K562 (cell line): ENCODE data around the gene SH3TC1.

Source experiments
- CAMTA2 ChIP-seq: fragments of 250-450 bp; sonication (Bioruptor Pico); conservative IDR thresholded peaks from 2 replicates; pipeline ENCODE4 v1.5.1; 2022
- CBX8 ChIP-seq: fragments of 200-600 bp; sonication (generic); IDR thresholded peaks from 2 replicates; pipeline ENCODE4 v1.6.1; 2012; ENCODE audit warnings: borderline replicate concordance, mixed run types, low read depth, mild to moderate bottlenecking, moderate library complexity, mixed read lengths, low read length, control low read depth, inconsistent platforms; ENCODE audit not compliant: poor library complexity, severe bottlenecking; ENCODE audit errors: extremely low read depth
- FOXJ3 ChIP-seq: sonication (generic); formaldehyde crosslinking; IDR thresholded peaks from 2 replicates; pipeline ENCODE4 v1.4.0; 2020; ENCODE audit warnings: mild to moderate bottlenecking, missing genetic modification reagents
- HEY1 ChIP-seq: fragments of 250-450 bp; sonication (Bioruptor Pico); IDR thresholded peaks from 2 replicates; pipeline ENCODE4 v1.5.0; 2020; ENCODE audit warnings: mild to moderate bottlenecking, moderate library complexity, borderline replicate concordance
- NBN ChIP-seq: fragments of 450-650 bp; IDR thresholded peaks from 2 replicates; pipeline ENCODE4 v1.6.1; 2016; ENCODE audit warnings: low read depth, mild to moderate bottlenecking
- NR1H2 ChIP-seq: sonication (generic); formaldehyde crosslinking; IDR thresholded peaks from 2 replicates; pipeline ENCODE4 v1.4.0; 2020; ENCODE audit warnings: mild to moderate bottlenecking, missing genetic modification reagents
- SRSF3 ChIP-seq: fragments of 200-400 bp; formaldehyde crosslinking; IDR thresholded peaks from 2 replicates; pipeline ENCODE4 v1.6.1; 2016; ENCODE audit warnings: mild to moderate bottlenecking, low read length, moderate library complexity; ENCODE audit not compliant: insufficient read depth
- TBP ChIP-seq: optimal IDR thresholded peaks from 2 replicates; pipeline ENCODE3; 2011; ENCODE audit warnings: low read depth, low read length, improper control_type of control experiment
- TF ChIP-seq, protein P1 (sequence below): sonication (generic); formaldehyde crosslinking; IDR thresholded peaks from 2 replicates; pipeline ENCODE4 v1.8.0; 2022; ENCODE audit warnings: mild to moderate bottlenecking, low read depth, missing genetic modification reagents
- TF ChIP-seq, protein P2 (sequence below), 3 experiments: IDR thresholded peaks in 2 of 3; conservative IDR thresholded peaks in 1 of 3; 2 replicates each; pipeline ENCODE4 v1.5.1; 2011 to 2012; ENCODE audit warnings: low read length in 3 of 3, mild to moderate bottlenecking in 3 of 3, control low read depth in 2 of 3, improper control_type of control experiment in 1 of 3, inconsistent platforms in 1 of 3, low read depth in 1 of 3, mixed read lengths in 1 of 3, moderate library complexity in 1 of 3; ENCODE audit not compliant: insufficient read depth in 2 of 3

GRCh38 chr4:8260656-8261111 is 61.6 kb downstream of the SH3TC1 start:
- TF ChIP-seq FOXJ3 (CRISPR knock-in tag) (no peak), CBX8 (no peak), NBN (no peak), SRSF3 (no peak), NR1H2 (CRISPR knock-in tag) (no peak), TBP (no peak), CAMTA2 (no peak), HEY1 (CRISPR knock-in tag) (no peak)
- TF ChIP-seq, protein P1, sequence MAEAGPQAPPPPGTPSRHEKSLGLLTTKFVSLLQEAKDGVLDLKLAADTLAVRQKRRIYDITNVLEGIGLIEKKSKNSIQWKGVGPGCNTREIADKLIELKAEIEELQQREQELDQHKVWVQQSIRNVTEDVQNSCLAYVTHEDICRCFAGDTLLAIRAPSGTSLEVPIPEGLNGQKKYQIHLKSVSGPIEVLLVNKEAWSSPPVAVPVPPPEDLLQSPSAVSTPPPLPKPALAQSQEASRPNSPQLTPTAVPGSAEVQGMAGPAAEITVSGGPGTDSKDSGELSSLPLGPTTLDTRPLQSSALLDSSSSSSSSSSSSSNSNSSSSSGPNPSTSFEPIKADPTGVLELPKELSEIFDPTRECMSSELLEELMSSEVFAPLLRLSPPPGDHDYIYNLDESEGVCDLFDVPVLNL = no peak
- TF ChIP-seq, protein P2, sequence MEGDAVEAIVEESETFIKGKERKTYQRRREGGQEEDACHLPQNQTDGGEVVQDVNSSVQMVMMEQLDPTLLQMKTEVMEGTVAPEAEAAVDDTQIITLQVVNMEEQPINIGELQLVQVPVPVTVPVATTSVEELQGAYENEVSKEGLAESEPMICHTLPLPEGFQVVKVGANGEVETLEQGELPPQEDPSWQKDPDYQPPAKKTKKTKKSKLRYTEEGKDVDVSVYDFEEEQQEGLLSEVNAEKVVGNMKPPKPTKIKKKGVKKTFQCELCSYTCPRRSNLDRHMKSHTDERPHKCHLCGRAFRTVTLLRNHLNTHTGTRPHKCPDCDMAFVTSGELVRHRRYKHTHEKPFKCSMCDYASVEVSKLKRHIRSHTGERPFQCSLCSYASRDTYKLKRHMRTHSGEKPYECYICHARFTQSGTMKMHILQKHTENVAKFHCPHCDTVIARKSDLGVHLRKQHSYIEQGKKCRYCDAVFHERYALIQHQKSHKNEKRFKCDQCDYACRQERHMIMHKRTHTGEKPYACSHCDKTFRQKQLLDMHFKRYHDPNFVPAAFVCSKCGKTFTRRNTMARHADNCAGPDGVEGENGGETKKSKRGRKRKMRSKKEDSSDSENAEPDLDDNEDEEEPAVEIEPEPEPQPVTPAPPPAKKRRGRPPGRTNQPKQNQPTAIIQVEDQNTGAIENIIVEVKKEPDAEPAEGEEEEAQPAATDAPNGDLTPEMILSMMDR (IDR thresholded peaks at IDR 0.05 in 2 of 3, conservative IDR thresholded peaks at IDR 0.05 in 1 of 3; ENCODE audit: insufficient read depth in 2 of 3, low read depth in 1 of 3, low read length in 3 of 3) = no peak
